ENCODE data around the gene APLF.
A peak's percentile ranks its signal among the peaks of the same experiment; 100 is the strongest.

APLF gene

GRCh38 chr2:68467077-68467960 is at the start of gene APLF, which contains the start of gene FBXO48:
TSS of gene APLF (plus strand) at chr2:68467585. CDS start at chr2:68467732, 147 bp downstream.
TSS of gene FBXO48 (minus strand) at chr2:68467294. CDS start at chr2:68465145, 2,149 bp downstream.
- DNase-seq (ENCODE audit: low spot score), result peak; percentile 96

- no peak for DNase-seq (ENCODE audit: low spot score)
Observed at GRCh38 chr2:68417926-68418325, 49.5 kb upstream of the APLF start.

GRCh38 chr2:68418419-68418818 is 49.0 kb upstream of the APLF start:
- DNase-seq (ENCODE audit: low spot score), result no peak

GRCh38 chr2:68418855-68419254 is 48.5 kb upstream of the APLF start:
- DNase-seq (ENCODE audit: low spot score), result no peak

- DNase-seq (ENCODE audit: low spot score), result no peak
Observed at GRCh38 chr2:68420254-68420910, 47.0 kb upstream of the APLF start.

- no peak for DNase-seq (ENCODE audit: low spot score)
Observed at GRCh38 chr2:68423966-68424650, 43.3 kb upstream of the APLF start.

- DNase-seq (ENCODE audit: low spot score), result no peak
Observed at GRCh38 chr2:68425503-68425902, 41.9 kb upstream of the APLF start.

- no peak for DNase-seq (ENCODE audit: low spot score)
Observed at GRCh38 chr2:68426446-68426845, 40.9 kb upstream of the APLF start.

GRCh38 chr2:68426848-68427579 is 40.4 kb upstream of the APLF start:
- no peak for DNase-seq (ENCODE audit: low spot score)

- DNase-seq (ENCODE audit: low spot score), result no peak
Observed at GRCh38 chr2:68428126-68428525, 39.3 kb upstream of the APLF start.

- no peak for DNase-seq (ENCODE audit: low spot score)
Observed at GRCh38 chr2:68428746-68429145, 38.6 kb upstream of the APLF start.

GRCh38 chr2:68429311-68429826 is 38.0 kb upstream of the APLF start:
- DNase-seq (ENCODE audit: low spot score), result no peak

GRCh38 chr2:68431316-68431972 is 35.9 kb upstream of the APLF start:
- DNase-seq (ENCODE audit: low spot score), result no peak

GRCh38 chr2:68432696-68433658 is 34.4 kb upstream of the APLF start:
- DNase-seq (ENCODE audit: low spot score), result no peak

GRCh38 chr2:68434981-68435380 is 32.4 kb upstream of the APLF start:
- no peak for DNase-seq (ENCODE audit: low spot score)

- DNase-seq (ENCODE audit: low spot score), result no peak
Observed at GRCh38 chr2:68435615-68436014, 31.8 kb upstream of the APLF start.

GRCh38 chr2:68436270-68436669 is 31.1 kb upstream of the APLF start:
- no peak for DNase-seq (ENCODE audit: low spot score)

GRCh38 chr2:68438455-68439303 is 28.7 kb upstream of the APLF start:
- no peak for DNase-seq (ENCODE audit: low spot score)
